GM12878 (cell line): ENCODE measurements around the gene COQ8B. TPM values are rescaled to one million over a fixed set of nuclear protein-coding genes. Genes with fewer than 3 reads are reported as not detected.

Experiments used
- ATAC-seq: fragments of 200-7000 bp; cut with Tn5 transposase; 3 replicates; pipeline ENCODE4 v1.9.1; 2020; ENCODE audit warnings: mild to moderate bottlenecking, moderate library complexity
- BruUV-seq: library from RNA; stranded (reverse); fragments of 400-500 nt; replicated peaks from 2 replicates; lab custom pipeline; 2021; lab: Mats Ljungman, UMichigan
- CTCF ChIA-PET: fragments of 300-600 bp; sonication (Branson Sonifier 250); formaldehyde crosslinking; extraction: SDS; loops from one replicate; lab custom pipeline; 2021; ENCODE audit warnings: inconsistent platforms; lab: Yijun Ruan, JAX
- POLR2A ChIA-PET: fragments of 350-600 bp; formaldehyde crosslinking; extraction: SDS; loops from one replicate; lab custom pipeline; 2021; ENCODE audit warnings: inconsistent platforms; lab: Charles Lee
- RAD21 ChIA-PET: fragments of 300-600 bp; sonication (Branson Sonifier 250); formaldehyde crosslinking; loops from one replicate; lab custom pipeline; 2023; ENCODE audit warnings: antibody characterized with exemption; ENCODE audit not compliant: unreplicated experiment; lab: Charles Lee
- SMC1A ChIA-PET: fragments of 300-600 bp; sonication (Branson Sonifier 250); formaldehyde crosslinking; loops from one replicate; lab custom pipeline; 2023; ENCODE audit not compliant: unreplicated experiment, uncharacterized antibody; lab: Charles Lee
- DNase-seq: peaks from one replicate; pipeline ENCODE4 v3.0.0-alpha.2; 2011; ENCODE audit warnings: low read depth, low spot score
- FAIRE-seq: peaks from 3 replicates; lab custom pipeline; 2011; peaks lifted over from hg19 to GRCh38; lab: Jason Lieb, UNC
- H2AFZ ChIP-seq: 2 replicates; pipeline ENCODE4 v1.6.0; 2011; ENCODE audit warnings: low read depth, low read length, control low read depth; ENCODE audit not compliant: control insufficient read depth
- H3K27ac ChIP-seq: 2 replicates; pipeline ENCODE4 v1.5.1; 2011; ENCODE audit warnings: control low read depth; ENCODE audit not compliant: control insufficient read depth, insufficient read depth
- H3K27me3 ChIP-seq, 2 experiments: replicated peaks in 1 of 2; 2 replicates each; pipeline versions ENCODE4 v1.6.0 to v1.6.1; 2011; ENCODE audit warnings: low read length in 1 of 2; ENCODE audit not compliant: control insufficient read depth in 2 of 2, insufficient read depth in 2 of 2
- H3K36me3 ChIP-seq, 2 experiments: 2 replicates each; pipeline ENCODE4 v1.5.1; 2011; ENCODE audit warnings: low read length in 1 of 2; ENCODE audit not compliant: control insufficient read depth in 2 of 2, insufficient read depth in 2 of 2
- H3K4me1 ChIP-seq: 2 replicates; pipeline ENCODE4 v1.6.1; 2011; ENCODE audit warnings: mild to moderate bottlenecking, low read length, moderate library complexity, mixed read lengths; ENCODE audit not compliant: control insufficient read depth, insufficient read depth
- H3K4me2 ChIP-seq: 2 replicates; pipeline ENCODE4 v1.6.0; 2011; ENCODE audit warnings: control low read depth; ENCODE audit not compliant: control insufficient read depth, insufficient read depth
- H3K4me3 ChIP-seq: fragments of 200-600 bp; sonication (generic); 2 replicates; pipeline ENCODE4 v1.5.1; 2016
- H3K79me2 ChIP-seq: 2 replicates; pipeline ENCODE4 v1.6.0; 2011; ENCODE audit warnings: low read length; ENCODE audit not compliant: control insufficient read depth, insufficient read depth
- H3K9ac ChIP-seq: 2 replicates; pipeline ENCODE4 v1.8.0; 2011; ENCODE audit warnings: low read length, control low read depth, mixed read lengths; ENCODE audit not compliant: control insufficient read depth, insufficient read depth
- H3K9me3 ChIP-seq: replicated peaks from 3 replicates; pipeline ENCODE4 v1.5.1; 2011; ENCODE audit warnings: mild to moderate bottlenecking, low read length; ENCODE audit not compliant: control insufficient read depth, insufficient read depth
- H4K20me1 ChIP-seq: 2 replicates; pipeline ENCODE4 v1.6.0; 2011; ENCODE audit not compliant: control insufficient read depth, insufficient read depth
- EGR1 ChIP-seq, 2 experiments: IDR thresholded peaks; 1 replicate in 1 of 2; 2 replicates in 1 of 2; pipeline ENCODE4 v1.6.1; 2011 to 2012; ENCODE audit warnings: low read depth in 2 of 2, low read length in 2 of 2, borderline replicate concordance in 1 of 2, mild to moderate bottlenecking in 1 of 2, moderate library complexity in 1 of 2
- EZH2 ChIP-seq: IDR thresholded peaks from 2 replicates; pipeline ENCODE4 v1.6.1; 2012; ENCODE audit warnings: low read depth, mild to moderate bottlenecking, control low read depth, inconsistent platforms, low read length, borderline replicate concordance; ENCODE audit not compliant: control insufficient read depth
- GATAD2B ChIP-seq: fragments of 450-650 bp; conservative IDR thresholded peaks from 2 replicates; pipeline ENCODE4 v1.6.1; 2017; ENCODE audit warnings: low read depth, mild to moderate bottlenecking, moderate library complexity
- IKZF1 ChIP-seq: fragments of 450-650 bp; conservative IDR thresholded peaks from 2 replicates; pipeline ENCODE4 v1.6.1; 2017; ENCODE audit warnings: antibody characterized with exemption, mild to moderate bottlenecking
- IKZF2 ChIP-seq, 2 experiments: fragments of 450-650 bp; IDR thresholded peaks; 2 replicates each; pipeline ENCODE4 v1.6.1; 2017; ENCODE audit warnings: mild to moderate bottlenecking in 2 of 2, moderate library complexity in 2 of 2
- KAT2A ChIP-seq: conservative IDR thresholded peaks from 2 replicates; pipeline ENCODE4 v1.6.1; 2011; ENCODE audit warnings: low read depth, low read length; ENCODE audit not compliant: control insufficient read depth
- KDM1A ChIP-seq: fragments of 200-600 bp; sonication (generic); IDR thresholded peaks from 2 replicates; pipeline ENCODE4 v1.6.1; 2016; ENCODE audit warnings: borderline replicate concordance
- MTA3 ChIP-seq: IDR thresholded peaks from 2 replicates; pipeline ENCODE4 v1.6.1; 2012; ENCODE audit warnings: low read length, inconsistent platforms, borderline replicate concordance
- POLR2AphosphoS2 ChIP-seq: IDR thresholded peaks from 2 replicates; pipeline ENCODE4 v1.6.1; 2011; ENCODE audit warnings: low read depth, mild to moderate bottlenecking, low read length, improper control_type of control experiment, moderate library complexity
- POLR2AphosphoS5 ChIP-seq: IDR thresholded peaks from 2 replicates; pipeline ENCODE4 v1.6.1; 2011; ENCODE audit warnings: mild to moderate bottlenecking, low read length, inconsistent platforms
- RAD21 ChIP-seq: IDR thresholded peaks from 2 replicates; pipeline ENCODE4 v1.6.1; 2011; ENCODE audit warnings: mild to moderate bottlenecking, low read depth, low read length, moderate library complexity; ENCODE audit not compliant: insufficient read depth
- SREBF2 ChIP-seq: IDR thresholded peaks from 2 replicates; pipeline ENCODE4 v1.6.1; 2012; ENCODE audit warnings: mild to moderate bottlenecking, low read length
- WGBS: methylation state at CpG from one replicate; pipeline ENCODE4 v1.1.6; 2016; ENCODE audit warnings: low lambda C conversion rate; ENCODE audit not compliant: insufficient replicate concordance, insufficient coverage; ENCODE audit errors: missing lambda C conversion rate; 5-methylcytosine and 5-hydroxymethylcytosine counted together
- in situ Hi-C: fragments of 300-500 bp; cut with MboI; formaldehyde crosslinking; loops from 9 replicates; pipeline ENCODE4 v1.14.3; 2018; ENCODE audit warnings: mixed read lengths
- intact Hi-C: fragments of 100-400 bp; cut with micrococcal nuclease; formaldehyde crosslinking; loops from one replicate; pipeline ENCODE4 v1.14.2; 2022; ENCODE audit not compliant: unreplicated experiment
- polyA plus RNA-seq, 11 experiments: library from polyadenylated mRNA; depleted of rRNA in 4 of 11; unstranded in 6 of 11; stranded (reverse) in 5 of 11; fragments of >200 nt; fragmentation: Nextera tagmentation in 4 of 11; fragmentation: Illumina TruSeq in 1 of 11; extraction: Ambion mirVana in 4 of 11; extraction: Trizol in 1 of 11; gene quantifications; 1 replicate in 1 of 11; 2 replicates in 10 of 11; pipeline versions ENCODE4 v1.2.1 to v1.2.3, GENCODE V29; 2011 to 2016; ENCODE audit warnings: inconsistent platforms in 2 of 11, missing spikeins in 2 of 11, low read depth in 1 of 11
- total RNA-seq, 4 experiments: library from RNA; depleted of rRNA in 3 of 4; stranded (reverse); fragments of >200 nt in 3 of 4; fragmentation: Illumina TruSeq in 1 of 4; extraction: Trizol in 1 of 4; gene quantifications; 2 replicates each; pipeline versions ENCODE4 v1.2.1 to v1.2.3, GENCODE V29; 2013 to 2021
- TF ChIP-seq, protein P1 (sequence below): fragments of 450-650 bp; IDR thresholded peaks from 2 replicates; pipeline ENCODE4 v1.6.1; 2017; ENCODE audit warnings: low read depth, mild to moderate bottlenecking, moderate library complexity
- TF ChIP-seq, protein P2 (sequence below): fragments of 450-650 bp; formaldehyde crosslinking; IDR thresholded peaks from 2 replicates; pipeline ENCODE4 v1.4.0; 2020; ENCODE audit warnings: mild to moderate bottlenecking, moderate library complexity
- TF ChIP-seq, protein P3 (sequence below): fragments of 450-650 bp; IDR thresholded peaks from 2 replicates; pipeline ENCODE4 v1.6.1; 2017; ENCODE audit warnings: mild to moderate bottlenecking

Gene COQ8B
- total and polyA plus RNA-seq, 10 of the 15 experiments (the other 5 are each of a cell fraction or from before 2014, with no cell fraction given): 0.39 to 37.1 (median 16.8) TPM

DNA sequence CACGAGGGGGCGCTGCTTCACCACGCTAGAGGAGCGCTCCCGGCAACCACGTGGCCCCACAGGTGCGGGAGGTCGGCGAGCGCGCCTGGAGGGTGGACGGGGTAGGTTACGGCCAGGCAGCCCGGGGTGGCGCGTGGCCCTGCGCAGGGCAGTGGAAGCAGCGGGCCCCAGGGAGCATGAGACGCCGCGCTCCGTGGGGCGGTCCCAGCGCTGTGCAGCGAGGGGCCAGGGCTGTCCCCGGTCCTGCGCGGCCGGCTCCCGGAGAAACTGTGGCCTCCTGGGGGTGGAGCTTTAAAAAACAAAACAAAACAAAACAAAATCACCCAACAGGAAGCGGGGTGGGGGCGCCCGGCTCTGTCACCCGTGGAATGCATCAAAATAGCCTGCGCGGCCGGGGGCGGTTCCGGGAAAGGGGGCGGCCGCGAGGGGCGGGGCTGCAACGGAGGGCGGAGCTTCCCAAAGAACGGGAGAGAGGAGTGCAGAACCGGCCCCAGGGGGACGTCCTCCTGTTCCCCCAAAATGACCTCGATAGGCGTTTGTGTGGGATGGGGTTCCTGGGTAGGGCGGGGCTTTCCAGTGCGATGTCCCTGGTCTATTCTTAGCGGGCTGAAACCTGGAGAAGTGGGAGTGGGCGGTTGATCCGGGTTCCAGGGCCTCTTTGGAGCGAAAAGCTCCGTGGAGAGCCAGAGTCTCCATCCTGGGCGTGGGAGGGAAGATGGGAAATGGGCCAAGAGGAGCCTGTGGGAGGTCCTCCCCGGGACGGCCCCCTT lies 53.6 kb downstream of the COQ8B start:
- Histone ChIP-seq H3K4me2 (peak overlapping the region; percentile 91), H4K20me1 (no peaks in the 10 kb centered on the region), H3K9ac (peak overlapping the region; percentile 66), H3K4me3 (peak overlapping the region; percentile 83), H3K79me2 (no peaks in the 10 kb centered on the region), H2AFZ (peak overlapping the region; percentile 88), H3K27ac (no peak overlapping the region), H3K27me3 (no peaks in the 10 kb centered on the region), H3K36me3 (no peaks in the 10 kb centered on the region), H3K9me3 (no peaks in the 10 kb centered on the region), H3K4me1 (peaks cover 6% of the 10 kb centered on the region)
- CTCF ChIA-PET: interaction anchor here (0.6 to 6.6 kb wide), 26 partner anchors 9 to 481 kb away, joined by 3 to 76 read pairs (median 4); partner anchors contain the start of genes ACTMAP, COQ8B, EGLN2 and ITPKC
- WGBS: 0% methylated on average over 57 of the region's 60 CpGs
- intact Hi-C loops: loop anchor here (1.0 to 5.0 kb wide), 6 partner anchors 89 to 600 kb away; partner anchors contain the start of genes ACTMAP and SNRPA
- RAD21 ChIA-PET: interaction anchor here (0.5 to 4.6 kb wide), 22 partner anchors 20 to 600 kb away, joined by 3 to 46 read pairs (median 5); partner anchors contain the start of genes ACTMAP, COQ8B, EGLN2 and ITPKC
- in situ Hi-C loops: no loop called here
- DNase-seq (peak; percentile 24), ATAC-seq (peak; percentile 97), FAIRE-seq (peak; percentile 89)
- SMC1A ChIA-PET: interaction anchor here (0.6 to 7.2 kb wide), 17 partner anchors 9 to 599 kb away, joined by 3 to 56 read pairs (median 3); partner anchors contain the start of genes ACTMAP, COQ8B, ITPKC and SNRPA
- POLR2A ChIA-PET: interaction anchor here (0.6 to 1.1 kb wide), 5 partner anchors 28 to 990 kb away, joined by 3 to 6 read pairs (median 3); partner anchors contain the start of gene EGLN2
- no TSS peak for BruUV-seq
- TF ChIP-seq POLR2AphosphoS5 (no peak), EZH2 (no peak), KDM1A (no peak), GATAD2B (peak; percentile 83), IKZF2 (IDR thresholded peaks at IDR 0.05) (no peak), POLR2AphosphoS2 (no peak), SREBF2 (no peak), IKZF1 (peak; percentile 73), MTA3 (no peak), EGR1 (IDR thresholded peaks at IDR 0.05; ENCODE audit: borderline replicate concordance in 1 of 2, low read depth in 2 of 2, low read length in 2 of 2) (peak in 1 of 2 experiments; percentile 65; a peak in 1 of 3 replicates), RAD21 (peak; percentile 90), KAT2A (no peak)
- TF ChIP-seq, protein P1, sequence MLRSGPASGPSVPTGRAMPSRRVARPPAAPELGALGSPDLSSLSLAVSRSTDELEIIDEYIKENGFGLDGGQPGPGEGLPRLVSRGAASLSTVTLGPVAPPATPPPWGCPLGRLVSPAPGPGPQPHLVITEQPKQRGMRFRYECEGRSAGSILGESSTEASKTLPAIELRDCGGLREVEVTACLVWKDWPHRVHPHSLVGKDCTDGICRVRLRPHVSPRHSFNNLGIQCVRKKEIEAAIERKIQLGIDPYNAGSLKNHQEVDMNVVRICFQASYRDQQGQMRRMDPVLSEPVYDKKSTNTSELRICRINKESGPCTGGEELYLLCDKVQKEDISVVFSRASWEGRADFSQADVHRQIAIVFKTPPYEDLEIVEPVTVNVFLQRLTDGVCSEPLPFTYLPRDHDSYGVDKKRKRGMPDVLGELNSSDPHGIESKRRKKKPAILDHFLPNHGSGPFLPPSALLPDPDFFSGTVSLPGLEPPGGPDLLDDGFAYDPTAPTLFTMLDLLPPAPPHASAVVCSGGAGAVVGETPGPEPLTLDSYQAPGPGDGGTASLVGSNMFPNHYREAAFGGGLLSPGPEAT: peak; percentile 37; the same call in 1 of the 2 replicates
- TF ChIP-seq, protein P2, sequence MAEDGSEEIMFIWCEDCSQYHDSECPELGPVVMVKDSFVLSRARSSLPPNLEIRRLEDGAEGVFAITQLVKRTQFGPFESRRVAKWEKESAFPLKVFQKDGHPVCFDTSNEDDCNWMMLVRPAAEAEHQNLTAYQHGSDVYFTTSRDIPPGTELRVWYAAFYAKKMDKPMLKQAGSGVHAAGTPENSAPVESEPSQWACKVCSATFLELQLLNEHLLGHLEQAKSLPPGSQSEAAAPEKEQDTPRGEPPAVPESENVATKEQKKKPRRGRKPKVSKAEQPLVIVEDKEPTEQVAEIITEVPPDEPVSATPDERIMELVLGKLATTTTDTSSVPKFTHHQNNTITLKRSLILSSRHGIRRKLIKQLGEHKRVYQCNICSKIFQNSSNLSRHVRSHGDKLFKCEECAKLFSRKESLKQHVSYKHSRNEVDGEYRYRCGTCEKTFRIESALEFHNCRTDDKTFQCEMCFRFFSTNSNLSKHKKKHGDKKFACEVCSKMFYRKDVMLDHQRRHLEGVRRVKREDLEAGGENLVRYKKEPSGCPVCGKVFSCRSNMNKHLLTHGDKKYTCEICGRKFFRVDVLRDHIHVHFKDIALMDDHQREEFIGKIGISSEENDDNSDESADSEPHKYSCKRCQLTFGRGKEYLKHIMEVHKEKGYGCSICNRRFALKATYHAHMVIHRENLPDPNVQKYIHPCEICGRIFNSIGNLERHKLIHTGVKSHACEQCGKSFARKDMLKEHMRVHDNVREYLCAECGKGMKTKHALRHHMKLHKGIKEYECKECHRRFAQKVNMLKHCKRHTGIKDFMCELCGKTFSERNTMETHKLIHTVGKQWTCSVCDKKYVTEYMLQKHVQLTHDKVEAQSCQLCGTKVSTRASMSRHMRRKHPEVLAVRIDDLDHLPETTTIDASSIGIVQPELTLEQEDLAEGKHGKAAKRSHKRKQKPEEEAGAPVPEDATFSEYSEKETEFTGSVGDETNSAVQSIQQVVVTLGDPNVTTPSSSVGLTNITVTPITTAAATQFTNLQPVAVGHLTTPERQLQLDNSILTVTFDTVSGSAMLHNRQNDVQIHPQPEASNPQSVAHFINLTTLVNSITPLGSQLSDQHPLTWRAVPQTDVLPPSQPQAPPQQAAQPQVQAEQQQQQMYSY (CRISPR knock-in tag): no peak
- TF ChIP-seq, protein P3, sequence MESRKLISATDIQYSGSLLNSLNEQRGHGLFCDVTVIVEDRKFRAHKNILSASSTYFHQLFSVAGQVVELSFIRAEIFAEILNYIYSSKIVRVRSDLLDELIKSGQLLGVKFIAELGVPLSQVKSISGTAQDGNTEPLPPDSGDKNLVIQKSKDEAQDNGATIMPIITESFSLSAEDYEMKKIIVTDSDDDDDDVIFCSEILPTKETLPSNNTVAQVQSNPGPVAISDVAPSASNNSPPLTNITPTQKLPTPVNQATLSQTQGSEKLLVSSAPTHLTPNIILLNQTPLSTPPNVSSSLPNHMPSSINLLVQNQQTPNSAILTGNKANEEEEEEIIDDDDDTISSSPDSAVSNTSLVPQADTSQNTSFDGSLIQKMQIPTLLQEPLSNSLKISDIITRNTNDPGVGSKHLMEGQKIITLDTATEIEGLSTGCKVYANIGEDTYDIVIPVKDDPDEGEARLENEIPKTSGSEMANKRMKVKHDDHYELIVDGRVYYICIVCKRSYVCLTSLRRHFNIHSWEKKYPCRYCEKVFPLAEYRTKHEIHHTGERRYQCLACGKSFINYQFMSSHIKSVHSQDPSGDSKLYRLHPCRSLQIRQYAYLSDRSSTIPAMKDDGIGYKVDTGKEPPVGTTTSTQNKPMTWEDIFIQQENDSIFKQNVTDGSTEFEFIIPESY: no peak
